SK-N-SH (cell line): ENCODE measurements around the gene SV2B. TPM values are rescaled to one million over a fixed set of nuclear protein-coding genes. Genes with fewer than 3 reads are reported as not detected.

Experiments
- CTCF ChIA-PET: fragments of 300-600, 350-600 bp; formaldehyde crosslinking; extraction: SDS; loops from one replicate; lab custom pipeline; 2021; lab: Yijun Ruan, JAX
- POLR2A ChIA-PET: fragments of 350-600 bp; sonication (Branson Sonifier 250); formaldehyde crosslinking; extraction: SDS; loops from one replicate; lab custom pipeline; 2020; ENCODE audit warnings: antibody characterized with exemption, inconsistent platforms; lab: Yijun Ruan, JAX
- DNase-seq: peaks from one replicate; pipeline ENCODE4 v3.0.0; 2012
- H2AFZ ChIP-seq: fragments of 200-600 bp; sonication (generic); 2 replicates; pipeline ENCODE4 v1.8.1; 2016; ENCODE audit warnings: antibody characterized with exemption, mild to moderate bottlenecking, low read depth
- H3F3A ChIP-seq: fragments of 200-600 bp; sonication (generic); replicated peaks from 2 replicates; pipeline ENCODE3; 2016; ENCODE audit warnings: antibody characterized with exemption, mild to moderate bottlenecking; ENCODE audit not compliant: insufficient read depth
- H3K27ac ChIP-seq, 2 experiments: fragments of 200-500 bp in 1 of 2; fragments of 200-600 bp in 1 of 2; sonication (Bioruptor generic) in 1 of 2; sonication (generic), shearing (Covaris generic) in 1 of 2; 2 replicates each; pipeline versions ENCODE4 v1.5.1 to v1.6.1; 2014 to 2016; ENCODE audit warnings: low read depth in 2 of 2, inconsistent platforms in 1 of 2, low read length in 1 of 2, mild to moderate bottlenecking in 1 of 2, mixed read lengths in 1 of 2
- H3K27me3 ChIP-seq: fragments of 200-600 bp; sonication (generic), shearing (Covaris generic); 2 replicates; pipeline ENCODE4 v1.6.1; 2016; ENCODE audit warnings: mixed run types; ENCODE audit not compliant: insufficient read depth
- H3K36me3 ChIP-seq, 2 experiments: fragments of 200-500 bp in 1 of 2; fragments of 200-600 bp in 1 of 2; sonication (Bioruptor generic) in 1 of 2; sonication (generic) in 1 of 2; replicated peaks in 1 of 2; 2 replicates each; pipeline versions ENCODE3 to v1.5.1; 2014 to 2016; ENCODE audit warnings: low read length in 1 of 2, mild to moderate bottlenecking in 1 of 2; ENCODE audit not compliant: insufficient read depth in 2 of 2, control insufficient read depth in 1 of 2
- H3K4me1 ChIP-seq, 2 experiments: fragments of 200-500 bp in 1 of 2; fragments of 200-600 bp in 1 of 2; sonication (Bioruptor generic) in 1 of 2; sonication (generic), shearing (Covaris generic) in 1 of 2; 2 replicates each; pipeline versions ENCODE4 v1.5.1 to v1.6.1; 2014 to 2016; ENCODE audit warnings: low read depth in 1 of 2, low read length in 1 of 2, mixed run types in 1 of 2; ENCODE audit not compliant: insufficient read depth in 2 of 2, control insufficient read depth in 1 of 2
- H3K4me2 ChIP-seq: fragments of 200-600 bp; sonication (generic), shearing (Covaris generic); 2 replicates; pipeline ENCODE4 v1.6.1; 2017; ENCODE audit warnings: mixed run types
- H3K4me3 ChIP-seq, 2 experiments: fragments of 200-500 bp in 1 of 2; fragments of 200-600 bp in 1 of 2; sonication (Bioruptor generic) in 1 of 2; sonication (generic), shearing (Covaris generic) in 1 of 2; 2 replicates each; pipeline versions ENCODE4 v1.5.1 to v1.8.1; 2014 to 2016; ENCODE audit warnings: low read depth in 2 of 2, inconsistent platforms in 1 of 2, low read length in 1 of 2, mild to moderate bottlenecking in 1 of 2, mixed read lengths in 1 of 2, moderate library complexity in 1 of 2
- H3K79me2 ChIP-seq: fragments of 200-600 bp; sonication (generic); 2 replicates; pipeline ENCODE4 v1.8.1; 2017; ENCODE audit warnings: mild to moderate bottlenecking; ENCODE audit not compliant: insufficient read depth
- H3K9ac ChIP-seq: fragments of 200-600 bp; sonication (generic); 2 replicates; pipeline ENCODE4 v1.6.1; 2017; ENCODE audit warnings: mixed run types
- H3K9me2 ChIP-seq: fragments of 200-600 bp; sonication (generic); 2 replicates; pipeline ENCODE4 v1.6.1; 2017; ENCODE audit warnings: mixed run types
- H3K9me3 ChIP-seq: fragments of 200-600 bp; sonication (generic); 2 replicates; pipeline ENCODE4 v1.6.1; 2017; ENCODE audit warnings: mixed run types, mild to moderate bottlenecking, moderate library complexity
- H4K20me1 ChIP-seq: fragments of 200-600 bp; sonication (generic); 2 replicates; pipeline ENCODE4 v1.6.1; 2017; ENCODE audit warnings: mild to moderate bottlenecking, mixed run types; ENCODE audit not compliant: insufficient read depth
- CHD2 ChIP-seq: fragments of 150-350 bp; IDR thresholded peaks from 2 replicates; pipeline ENCODE4 v1.6.1; 2018; ENCODE audit warnings: low read length; ENCODE audit not compliant: partially characterized antibody
- ELF1 ChIP-seq: IDR thresholded peaks from 2 replicates; pipeline ENCODE4 v1.4.0; 2012
- FOSL2 ChIP-seq: IDR thresholded peaks from 2 replicates; pipeline ENCODE4 v1.4.0; 2012; ENCODE audit warnings: low read depth, mild to moderate bottlenecking, moderate library complexity, borderline replicate concordance
- IRF3 ChIP-seq: fragments of 150-350 bp; IDR thresholded peaks from 2 replicates; pipeline ENCODE4 v1.6.1; 2016; ENCODE audit warnings: mild to moderate bottlenecking, low read depth, low read length
- JUND ChIP-seq: IDR thresholded peaks from 2 replicates; pipeline ENCODE4 v1.4.0; 2012
- NRF1 ChIP-seq: IDR thresholded peaks from 2 replicates; pipeline ENCODE4 v1.6.1; 2012; ENCODE audit warnings: low read depth, mild to moderate bottlenecking, low read length
- RAD21 ChIP-seq: IDR thresholded peaks from 2 replicates; pipeline ENCODE4 v1.6.1; 2012; ENCODE audit warnings: mild to moderate bottlenecking, low read length
- REST ChIP-seq: IDR thresholded peaks from 2 replicates; pipeline ENCODE4 v1.6.1; 2012; ENCODE audit warnings: mild to moderate bottlenecking, low read depth, low read length, moderate library complexity
- SMC3 ChIP-seq: IDR thresholded peaks from 2 replicates; pipeline ENCODE4 v1.6.1; 2012; ENCODE audit warnings: low read depth, low read length, improper control_type of control experiment
- TAF1 ChIP-seq: IDR thresholded peaks from 2 replicates; pipeline ENCODE4 v1.6.1; 2012; ENCODE audit warnings: low read depth, mild to moderate bottlenecking, low read length, moderate library complexity, borderline replicate concordance
- USF1 ChIP-seq: IDR thresholded peaks from 2 replicates; pipeline ENCODE4 v1.4.0; 2012; ENCODE audit warnings: low read depth, borderline replicate concordance
- WGBS: methylation state at CpG from one replicate; pipeline ENCODE4 v1.1.6; 2017; ENCODE audit warnings: low lambda C conversion rate; 5-methylcytosine and 5-hydroxymethylcytosine counted together
- polyA plus RNA-seq, 3 experiments: library from polyadenylated mRNA; depleted of rRNA; stranded (reverse); fragments of >200 nt; gene quantifications; 2 replicates each; pipeline ENCODE4 v1.2.3, GENCODE V29; 2012

Gene SV2B
- polyA plus RNA-seq, 1 of the 3 experiments (the other 2 are of a cell fraction) = not detected

- no peak for TF ChIP-seq USF1
Measured at GRCh38 chr15:91104111-91104510, 4.1 kb downstream of the SV2B start (continued).

- no peak overlapping the region for H3K27ac ChIP-seq
- no peak overlapping the region for H2AFZ ChIP-seq
- H3K4me3 ChIP-seq = no peak overlapping the region
- H3K27me3 ChIP-seq = no peaks in the 10 kb centered on the region; the same call in 1 of the 2 replicates
- CTCF ChIA-PET = interaction anchor here (1.2 kb wide), 2 partner anchors 10 to 139 kb away, joined by 3 read pairs; no protein-coding TSS in a partner anchor
- H3F3A ChIP-seq = no peaks in the 10 kb centered on the region
- no peaks in the 10 kb centered on the region for H3K79me2 ChIP-seq
- peaks cover 0 to 2% of the 10 kb centered on the region in 2 experiments; a peak in 1 of 4 replicates for H3K4me1 ChIP-seq
- DNase-seq = no peak
- H3K9ac ChIP-seq = no peak overlapping the region
- 36% methylated on average over 4 of the region's 4 CpGs for WGBS
- TF ChIP-seq TAF1 (no peak), RAD21 (no peak), CHD2 (no peak), IRF3 (no peak), FOSL2 (no peak), REST (no peak), SMC3 (no peak), ELF1 (no peak), NRF1 (no peak), JUND (no peak)
- TF ChIP-seq, all 33 proteins: peak for 0
- H3K4me2 ChIP-seq = no peak overlapping the region
- H4K20me1 ChIP-seq = no peaks in the 10 kb centered on the region
- no peaks in the 10 kb centered on the region for H3K36me3 ChIP-seq
- no peaks in the 10 kb centered on the region for H3K9me2 ChIP-seq
- H3K9me3 ChIP-seq = no peaks in the 10 kb centered on the region
- POLR2A ChIA-PET = no interaction called here
Measured at GRCh38 chr15:91108421-91108820, 8.4 kb downstream of the SV2B start.
